ENCODE data around the gene SEC61B. TPM values are rescaled to one million over a fixed set of nuclear protein-coding genes. Genes with fewer than 3 reads are reported as not detected.

Gene SEC61B
- total and polyA plus RNA-seq, 10 of the 15 experiments (the other 5 are each of a cell fraction or from before 2014, with no cell fraction given): 108 to 747 (median 301) TPM

GRCh38 chr9:99184475-99185347, 37.4 kb upstream of the SEC61B start (continued):
- TF ChIP-seq ZBTB4 (CRISPR knock-in tag; IDR thresholded peaks at IDR 0.05) (no peak), NFYA (IDR thresholded peaks at IDR 0.05; ENCODE audit: borderline replicate concordance, low read depth, low read length) (no peak), TBL1XR1 (IDR thresholded peaks at IDR 0.05; ENCODE audit: low read depth, low read length) (no peak), RB1 (IDR thresholded peaks at IDR 0.05; ENCODE audit: borderline replicate concordance) (peak; percentile 18; the same call in 1 of the 2 replicates), POLR2AphosphoS2 (IDR thresholded peaks at IDR 0.05; ENCODE audit: low read depth, low read length) (no peak), PAX5 (IDR thresholded peaks at IDR 0.05; ENCODE audit: borderline replicate concordance, low read depth, low read length) (no peak), GABPA (IDR thresholded peaks at IDR 0.05; ENCODE audit: low read depth) (no peak), E4F1 (IDR thresholded peaks at IDR 0.05; ENCODE audit: borderline replicate concordance, partially characterized antibody) (no peak), CEBPB (IDR thresholded peaks at IDR 0.05; ENCODE audit: borderline replicate concordance in 1 of 2, low read depth in 2 of 2, low read length in 2 of 2) (no peak), MTA2 (IDR thresholded peaks at IDR 0.05; ENCODE audit: low read depth) (peak; percentile 53), NR2C2 (IDR thresholded peaks at IDR 0.05; ENCODE audit: borderline replicate concordance, control insufficient read depth, insufficient read length, low read depth) (no peak), FOXM1 (IDR thresholded peaks at IDR 0.05; ENCODE audit: low read depth, low read length) (0 out of 2 replicates have a peak, but pooled peaks have one; percentile 66), STAT3 (IDR thresholded peaks at IDR 0.05; ENCODE audit: low read depth, low read length) (no peak), BRCA1 (IDR thresholded peaks at IDR 0.05; ENCODE audit: low read depth, low read length) (no peak), CHD2 (IDR thresholded peaks at IDR 0.05; ENCODE audit: borderline replicate concordance, low read depth, low read length) (0 out of 2 replicates have a peak, but pooled peaks have one; percentile 6), CBX5 (IDR thresholded peaks at IDR 0.05; ENCODE audit: low read depth) (no peak; the same call in 1 of the 2 replicates), CHD4 (IDR thresholded peaks at IDR 0.05) (no peak), ETV6 (conservative IDR thresholded peaks at IDR 0.05 in 1 of 2, IDR thresholded peaks at IDR 0.05 in 1 of 2; ENCODE audit: borderline replicate concordance in 1 of 2, low read depth in 1 of 2) (peak in 1 of 2 experiments; percentile 70; a peak in 2 of 4 replicates)
- TF ChIP-seq, protein P1, sequence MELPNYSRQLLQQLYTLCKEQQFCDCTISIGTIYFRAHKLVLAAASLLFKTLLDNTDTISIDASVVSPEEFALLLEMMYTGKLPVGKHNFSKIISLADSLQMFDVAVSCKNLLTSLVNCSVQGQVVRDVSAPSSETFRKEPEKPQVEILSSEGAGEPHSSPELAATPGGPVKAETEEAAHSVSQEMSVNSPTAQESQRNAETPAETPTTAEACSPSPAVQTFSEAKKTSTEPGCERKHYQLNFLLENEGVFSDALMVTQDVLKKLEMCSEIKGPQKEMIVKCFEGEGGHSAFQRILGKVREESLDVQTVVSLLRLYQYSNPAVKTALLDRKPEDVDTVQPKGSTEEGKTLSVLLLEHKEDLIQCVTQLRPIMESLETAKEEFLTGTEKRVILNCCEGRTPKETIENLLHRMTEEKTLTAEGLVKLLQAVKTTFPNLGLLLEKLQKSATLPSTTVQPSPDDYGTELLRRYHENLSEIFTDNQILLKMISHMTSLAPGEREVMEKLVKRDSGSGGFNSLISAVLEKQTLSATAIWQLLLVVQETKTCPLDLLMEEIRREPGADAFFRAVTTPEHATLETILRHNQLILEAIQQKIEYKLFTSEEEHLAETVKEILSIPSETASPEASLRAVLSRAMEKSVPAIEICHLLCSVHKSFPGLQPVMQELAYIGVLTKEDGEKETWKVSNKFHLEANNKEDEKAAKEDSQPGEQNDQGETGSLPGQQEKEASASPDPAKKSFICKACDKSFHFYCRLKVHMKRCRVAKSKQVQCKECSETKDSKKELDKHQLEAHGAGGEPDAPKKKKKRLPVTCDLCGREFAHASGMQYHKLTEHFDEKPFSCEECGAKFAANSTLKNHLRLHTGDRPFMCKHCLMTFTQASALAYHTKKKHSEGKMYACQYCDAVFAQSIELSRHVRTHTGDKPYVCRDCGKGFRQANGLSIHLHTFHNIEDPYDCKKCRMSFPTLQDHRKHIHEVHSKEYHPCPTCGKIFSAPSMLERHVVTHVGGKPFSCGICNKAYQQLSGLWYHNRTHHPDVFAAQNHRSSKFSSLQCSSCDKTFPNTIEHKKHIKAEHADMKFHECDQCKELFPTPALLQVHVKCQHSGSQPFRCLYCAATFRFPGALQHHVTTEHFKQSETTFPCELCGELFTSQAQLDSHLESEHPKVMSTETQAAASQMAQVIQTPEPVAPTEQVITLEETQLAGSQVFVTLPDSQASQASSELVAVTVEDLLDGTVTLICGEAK (IDR thresholded peaks at IDR 0.05; ENCODE audit: borderline replicate concordance): no peak

Measured in GM12878 (cell line).